ENCODE data around the gene SLC16A13. TPM values are rescaled to one million over a fixed set of nuclear protein-coding genes. Genes with fewer than 3 reads are reported as not detected.
"Not testable (repeated sequence)": the region's sequence is repeated elsewhere in the genome, so short reads cannot be mapped to it uniquely, and the experiment has no call there.

SLC16A13 gene
- total and polyA plus RNA-seq, 10 of the 15 experiments (the other 5 are each of a cell fraction or from before 2014, with no cell fraction given): 0.34 to 12.1 (median 3.3) TPM

- H4K20me1 ChIP-seq (ENCODE audit: control insufficient read depth, insufficient read depth); DNase-seq (ENCODE audit: low read depth, low spot score); H3K27ac ChIP-seq (ENCODE audit: control insufficient read depth, insufficient read depth); H3K36me3 ChIP-seq (ENCODE audit: control insufficient read depth in 2 of 2, insufficient read depth in 2 of 2, low read length in 1 of 2); RAD21 ChIA-PET (ENCODE audit: unreplicated experiment); H3K79me2 ChIP-seq (ENCODE audit: control insufficient read depth, insufficient read depth, low read length); H3K4me3 ChIP-seq; FAIRE-seq; SMC1A ChIA-PET (ENCODE audit: uncharacterized antibody, unreplicated experiment); POLR2A ChIA-PET; CTCF ChIA-PET; intact Hi-C loops (cut with micrococcal nuclease; ENCODE audit: unreplicated experiment); BruUV-seq (replicated peaks); ATAC-seq; H3K4me1 ChIP-seq (ENCODE audit: control insufficient read depth, insufficient read depth, low read length); H3K9me3 ChIP-seq (replicated peaks; ENCODE audit: control insufficient read depth, insufficient read depth, low read length); H2AFZ ChIP-seq (ENCODE audit: control insufficient read depth, low read depth, low read length); H3K4me2 ChIP-seq (ENCODE audit: control insufficient read depth, insufficient read depth); H3K27me3 ChIP-seq (replicated peaks in 1 of 2; ENCODE audit: control insufficient read depth in 2 of 2, insufficient read depth in 2 of 2, low read length in 1 of 2); in situ Hi-C loops (cut with MboI); H3K9ac ChIP-seq (ENCODE audit: control insufficient read depth, insufficient read depth, low read length): not testable (repeated sequence)
- 48% methylated on average over 6 of the region's 6 CpGs for WGBS (ENCODE audit: insufficient coverage, insufficient replicate concordance, low lambda C conversion rate, missing lambda C conversion rate)
Measured at GRCh38 chr17:7089570-7089969, 53.8 kb downstream of the SLC16A13 start.

MicroRNAs encoded within 50 kb of the gene (microRNA counts, 767-probe panel; counts per million panel counts)
- microRNA hsa-miR-195-5p (1,244 counts per million, percentile 41 among the panel's probes with 10 or more counts), microRNA hsa-miR-497-5p (1,346 counts per million, percentile 48 among the panel's probes with 10 or more counts)

Small RNAs within 50 kb of the gene (small RNA-seq; reads per million reads assigned to genes)
- gene AC120057.1: not detected

Other genes starting within 250 kb of the SLC16A13 start
Only the 7 nearest of the 17 such genes appear.
- gene ALOX12, start 40.0 kb upstream of the SLC16A13 start, total RNA-seq (2014; rRNA removed): not detected in 2 replicates
- gene ALOX12, start 40.0 kb upstream of the SLC16A13 start, total RNA-seq (2014; rRNA removed; fragmentation: Illumina TruSeq; extraction: Trizol): not detected in 2 replicates
- gene ALOX12, start 40.0 kb upstream of the SLC16A13 start, total RNA-seq (2021): not detected in 2 replicates
- gene ALOX12, start 40.0 kb upstream of the SLC16A13 start, polyA plus RNA-seq (2011; rRNA removed): not detected in 2 replicates
- not detected in 2 replicates for gene ALOX12, start 40.0 kb upstream of the SLC16A13 start, polyA plus RNA-seq (2014; fragmentation: Illumina TruSeq; extraction: Trizol)
- gene ALOX12, start 40.0 kb upstream of the SLC16A13 start, polyA plus RNA-seq (2014; fragmentation: Nextera tagmentation; extraction: Ambion mirVana): under 1 TPM; 0.23 to 0.51 TPM
- not detected in 2 replicates for gene ALOX12, start 40.0 kb upstream of the SLC16A13 start, polyA plus RNA-seq (2014; rRNA removed)
- under 1 TPM; 0.64 to 0.82 TPM for gene ALOX12, start 40.0 kb upstream of the SLC16A13 start, polyA plus RNA-seq (2016; fragmentation: Nextera tagmentation; extraction: Ambion mirVana)
- gene RNASEK, start 23.4 kb upstream of the SLC16A13 start, total RNA-seq (2014; rRNA removed): 247 and 253 TPM in 2 replicates
- gene RNASEK, start 23.4 kb upstream of the SLC16A13 start, total RNA-seq (2014; rRNA removed; fragmentation: Illumina TruSeq; extraction: Trizol): 96.6 and 106 TPM in 2 replicates
- 171 and 175 TPM in 2 replicates for gene RNASEK, start 23.4 kb upstream of the SLC16A13 start, total RNA-seq (2021)
- gene RNASEK, start 23.4 kb upstream of the SLC16A13 start, polyA plus RNA-seq (2011; rRNA removed): 54.4 and 97.4 TPM in 2 replicates
- gene RNASEK, start 23.4 kb upstream of the SLC16A13 start, polyA plus RNA-seq (2014; fragmentation: Illumina TruSeq; extraction: Trizol): 87.0 and 218 TPM in 2 replicates
- gene RNASEK, start 23.4 kb upstream of the SLC16A13 start, polyA plus RNA-seq (2014; fragmentation: Nextera tagmentation; extraction: Ambion mirVana): 100 to 1,000 TPM; 108 to 150 TPM
- gene RNASEK, start 23.4 kb upstream of the SLC16A13 start, polyA plus RNA-seq (2014; rRNA removed): 202 and 223 TPM in 2 replicates
- 100 to 1,000 TPM; 342 to 345 TPM for gene RNASEK, start 23.4 kb upstream of the SLC16A13 start, polyA plus RNA-seq (2016; fragmentation: Nextera tagmentation; extraction: Ambion mirVana)
- 0.06 and 0.22 TPM in 2 replicates for gene BCL6B, start 13.0 kb upstream of the SLC16A13 start, total RNA-seq (2014; rRNA removed)
- gene BCL6B, start 13.0 kb upstream of the SLC16A13 start, total RNA-seq (2014; rRNA removed; fragmentation: Illumina TruSeq; extraction: Trizol): 0.09 and 0.18 TPM in 2 replicates
- 0.56 and 0.85 TPM in 2 replicates for gene BCL6B, start 13.0 kb upstream of the SLC16A13 start, total RNA-seq (2021)
- 0.10 and 0.12 TPM in 2 replicates for gene BCL6B, start 13.0 kb upstream of the SLC16A13 start, polyA plus RNA-seq (2011; rRNA removed)
- gene BCL6B, start 13.0 kb upstream of the SLC16A13 start, polyA plus RNA-seq (2014; fragmentation: Illumina TruSeq; extraction: Trizol): 0.05 and 0.15 TPM in 2 replicates
- gene BCL6B, start 13.0 kb upstream of the SLC16A13 start, polyA plus RNA-seq (2014; fragmentation: Nextera tagmentation; extraction: Ambion mirVana): under 1 TPM; 0.09 to 0.11 TPM
- gene BCL6B, start 13.0 kb upstream of the SLC16A13 start, polyA plus RNA-seq (2014; rRNA removed): 0.08 and 0.14 TPM in 2 replicates
- gene BCL6B, start 13.0 kb upstream of the SLC16A13 start, polyA plus RNA-seq (2016; fragmentation: Nextera tagmentation; extraction: Ambion mirVana): under 1 TPM in 1 of 2 experiments, not detected in 1; 0.32 TPM
- 1.1 and 1.8 TPM in 2 replicates for gene SLC16A11, start 8.1 kb downstream of the SLC16A13 start, total RNA-seq (2014; rRNA removed)
- gene SLC16A11, start 8.1 kb downstream of the SLC16A13 start, total RNA-seq (2014; rRNA removed; fragmentation: Illumina TruSeq; extraction: Trizol): 0.28 and 0.72 TPM in 2 replicates
- 2.0 and 2.7 TPM in 2 replicates for gene SLC16A11, start 8.1 kb downstream of the SLC16A13 start, total RNA-seq (2021)
- 0.11 TPM in 1 of 2 replicates, not detected in the other for gene SLC16A11, start 8.1 kb downstream of the SLC16A13 start, polyA plus RNA-seq (2011; rRNA removed)
- 0.15 TPM in 1 of 2 replicates, not detected in the other for gene SLC16A11, start 8.1 kb downstream of the SLC16A13 start, polyA plus RNA-seq (2014; fragmentation: Illumina TruSeq; extraction: Trizol)
- under 1 TPM; 0.24 to 0.35 TPM for gene SLC16A11, start 8.1 kb downstream of the SLC16A13 start, polyA plus RNA-seq (2014; fragmentation: Nextera tagmentation; extraction: Ambion mirVana)
- gene SLC16A11, start 8.1 kb downstream of the SLC16A13 start, polyA plus RNA-seq (2014; rRNA removed): 1.5 and 1.6 TPM in 2 replicates
- gene SLC16A11, start 8.1 kb downstream of the SLC16A13 start, polyA plus RNA-seq (2016; fragmentation: Nextera tagmentation; extraction: Ambion mirVana): 1 to 10 TPM in 1 of 2 experiments, under 1 TPM in 1; 0.97 to 1.1 TPM
- gene CLEC10A, start 44.2 kb downstream of the SLC16A13 start, total RNA-seq (2014; rRNA removed): not detected in 2 replicates
- not detected in 2 replicates for gene CLEC10A, start 44.2 kb downstream of the SLC16A13 start, total RNA-seq (2014; rRNA removed; fragmentation: Illumina TruSeq; extraction: Trizol)
- not detected in 2 replicates for gene CLEC10A, start 44.2 kb downstream of the SLC16A13 start, total RNA-seq (2021)
- gene CLEC10A, start 44.2 kb downstream of the SLC16A13 start, polyA plus RNA-seq (2011; rRNA removed): not detected in 2 replicates
- not detected in 2 replicates for gene CLEC10A, start 44.2 kb downstream of the SLC16A13 start, polyA plus RNA-seq (2014; fragmentation: Illumina TruSeq; extraction: Trizol)
- not detected for gene CLEC10A, start 44.2 kb downstream of the SLC16A13 start, polyA plus RNA-seq (2014; fragmentation: Nextera tagmentation; extraction: Ambion mirVana)
- gene CLEC10A, start 44.2 kb downstream of the SLC16A13 start, polyA plus RNA-seq (2014; rRNA removed): not detected in 2 replicates
- gene CLEC10A, start 44.2 kb downstream of the SLC16A13 start, polyA plus RNA-seq (2016; fragmentation: Nextera tagmentation; extraction: Ambion mirVana): not detected
- not detected in 2 replicates for gene ASGR2, start 78.8 kb downstream of the SLC16A13 start, total RNA-seq (2014; rRNA removed)
- gene ASGR2, start 78.8 kb downstream of the SLC16A13 start, total RNA-seq (2014; rRNA removed; fragmentation: Illumina TruSeq; extraction: Trizol): not detected in 2 replicates
- gene ASGR2, start 78.8 kb downstream of the SLC16A13 start, total RNA-seq (2021): 0.37 TPM in 1 of 2 replicates, not detected in the other
- gene ASGR2, start 78.8 kb downstream of the SLC16A13 start, polyA plus RNA-seq (2011; rRNA removed): 0.17 TPM in 1 of 2 replicates, not detected in the other
- not detected in 2 replicates for gene ASGR2, start 78.8 kb downstream of the SLC16A13 start, polyA plus RNA-seq (2014; fragmentation: Illumina TruSeq; extraction: Trizol)
- not detected for gene ASGR2, start 78.8 kb downstream of the SLC16A13 start, polyA plus RNA-seq (2014; fragmentation: Nextera tagmentation; extraction: Ambion mirVana)
- gene ASGR2, start 78.8 kb downstream of the SLC16A13 start, polyA plus RNA-seq (2014; rRNA removed): not detected in 2 replicates
- not detected for gene ASGR2, start 78.8 kb downstream of the SLC16A13 start, polyA plus RNA-seq (2016; fragmentation: Nextera tagmentation; extraction: Ambion mirVana)
- gene ASGR1, start 143.4 kb downstream of the SLC16A13 start, total RNA-seq (2014; rRNA removed): 0.34 TPM in 1 of 2 replicates, not detected in the other
- not detected in 2 replicates for gene ASGR1, start 143.4 kb downstream of the SLC16A13 start, total RNA-seq (2014; rRNA removed; fragmentation: Illumina TruSeq; extraction: Trizol)
- 0.43 TPM in 1 of 2 replicates, not detected in the other for gene ASGR1, start 143.4 kb downstream of the SLC16A13 start, total RNA-seq (2021)
- 0.16 TPM in 1 of 2 replicates, not detected in the other for gene ASGR1, start 143.4 kb downstream of the SLC16A13 start, polyA plus RNA-seq (2011; rRNA removed)
- gene ASGR1, start 143.4 kb downstream of the SLC16A13 start, polyA plus RNA-seq (2014; fragmentation: Illumina TruSeq; extraction: Trizol): 0.12 TPM in 1 of 2 replicates, not detected in the other
- gene ASGR1, start 143.4 kb downstream of the SLC16A13 start, polyA plus RNA-seq (2014; fragmentation: Nextera tagmentation; extraction: Ambion mirVana): not detected
- 0.06 TPM in 1 of 2 replicates, not detected in the other for gene ASGR1, start 143.4 kb downstream of the SLC16A13 start, polyA plus RNA-seq (2014; rRNA removed)
- gene ASGR1, start 143.4 kb downstream of the SLC16A13 start, polyA plus RNA-seq (2016; fragmentation: Nextera tagmentation; extraction: Ambion mirVana): not detected

All from GM12878 (cell line).